CD4-positive, alpha-beta T cell treated with Interferon gamma for 1 hour (primary cell): Measurements from ENCODE around the gene ASCC1.
"Not testable (repeated sequence)": the region's sequence is repeated elsewhere in the genome, so short reads cannot be mapped to it uniquely, and the experiment has no call there.

ENCODE experiments used
- DNase-seq: peaks from one replicate; pipeline ENCODE4 v3.0.0-alpha.2; 2020

ASCC1 gene

GRCh38 chr10:72167118-72167517, 49.0 kb downstream of the ASCC1 start:
- no peak for DNase-seq

DNA sequence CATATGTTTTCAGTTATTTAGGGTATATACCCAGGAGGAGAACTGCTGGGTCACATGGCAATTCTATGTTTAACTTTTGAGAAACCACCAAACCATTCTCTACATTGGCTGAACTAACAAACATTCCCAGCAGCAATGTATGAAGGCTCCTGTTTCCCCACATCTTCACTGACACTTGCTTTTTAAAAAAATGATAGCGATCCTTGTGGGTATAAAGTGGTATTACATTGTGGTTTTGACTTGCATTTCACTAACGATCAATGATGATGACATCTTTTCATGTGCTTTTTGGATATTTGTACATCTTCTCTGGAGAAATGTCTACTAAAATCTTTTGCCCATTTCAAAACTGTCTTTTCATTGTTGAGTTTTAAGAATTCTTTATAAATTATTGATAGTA, 51.5 kb downstream of the ASCC1 start:
- DNase-seq = no peak

DNA sequence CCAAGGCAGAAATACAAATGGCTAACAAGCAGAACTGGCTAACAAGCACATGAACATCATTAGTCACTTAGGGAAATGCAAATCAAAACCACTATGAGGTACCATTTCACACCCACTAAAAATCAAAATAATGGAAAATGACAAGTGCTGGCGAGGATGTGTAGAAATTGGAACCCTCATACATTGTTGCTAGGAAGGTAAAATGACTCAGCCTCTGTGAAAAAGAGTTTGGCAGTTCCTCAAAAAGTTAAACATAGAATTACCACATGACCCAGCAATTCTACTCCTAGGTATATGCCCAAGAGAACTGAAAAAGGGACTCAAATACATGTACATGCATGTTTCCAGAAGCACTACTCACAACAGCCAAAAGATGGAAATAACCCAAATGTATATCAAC, 53.1 kb downstream of the ASCC1 start:
- DNase-seq = no peak

DNA sequence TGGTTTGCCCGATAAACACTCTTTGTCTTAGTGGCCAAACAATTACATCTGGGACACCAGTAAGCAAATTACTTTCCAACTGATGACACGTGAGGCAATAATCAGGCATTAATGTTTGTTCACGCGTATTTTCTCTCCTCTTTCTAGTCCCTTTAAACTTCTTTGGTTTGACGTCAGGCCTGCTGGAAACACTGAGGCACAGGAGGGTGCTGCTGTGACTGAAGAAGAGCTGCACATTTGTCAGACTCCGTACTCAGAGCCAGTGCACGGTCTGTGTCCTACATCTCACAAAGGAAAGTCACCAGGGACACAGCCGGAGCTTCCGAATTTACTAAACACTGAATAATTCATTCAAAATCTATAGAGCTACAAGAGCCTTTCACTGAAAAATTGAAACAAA, 57.9 kb downstream of the ASCC1 start:
- no peak for DNase-seq

- DNase-seq = no peak
Measured at GRCh38 chr10:72156223-72156622, 59.9 kb downstream of the ASCC1 start.

- no peak for DNase-seq
Measured at GRCh38 chr10:72152286-72152685, 63.8 kb downstream of the ASCC1 start.

DNA sequence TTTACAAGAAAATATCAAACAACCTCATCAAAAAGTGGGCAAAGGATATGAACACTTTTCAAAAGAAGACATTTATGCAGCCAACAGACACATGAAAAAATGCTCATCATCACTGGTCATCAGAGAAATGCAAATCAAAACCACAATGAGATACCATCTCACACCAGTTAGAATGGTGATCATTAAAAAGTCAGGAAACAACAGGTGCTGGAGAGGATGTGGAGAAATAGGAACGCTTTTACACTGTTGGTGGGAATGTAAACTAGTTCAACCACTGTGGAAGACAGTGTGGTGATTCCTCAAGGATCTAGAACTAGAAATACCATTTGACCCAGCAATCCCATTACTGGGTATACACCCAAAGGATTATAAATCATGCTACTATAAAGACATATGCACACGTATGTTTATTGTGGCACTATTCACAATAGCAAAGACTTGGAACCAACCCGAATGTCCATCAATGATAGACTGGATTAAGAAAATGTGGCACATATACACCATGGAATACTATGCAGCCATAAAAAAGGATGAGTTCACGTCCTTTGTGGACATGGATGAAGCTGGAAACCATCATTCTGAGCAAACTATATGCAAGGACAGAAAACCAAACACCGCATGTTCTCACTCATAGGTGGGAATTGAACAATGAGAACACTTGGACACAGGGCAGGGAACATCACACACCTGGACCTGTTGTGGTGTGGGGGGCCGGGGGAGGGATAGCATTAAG, 65.2 kb downstream of the ASCC1 start:
- not testable (repeated sequence) for DNase-seq

DNA sequence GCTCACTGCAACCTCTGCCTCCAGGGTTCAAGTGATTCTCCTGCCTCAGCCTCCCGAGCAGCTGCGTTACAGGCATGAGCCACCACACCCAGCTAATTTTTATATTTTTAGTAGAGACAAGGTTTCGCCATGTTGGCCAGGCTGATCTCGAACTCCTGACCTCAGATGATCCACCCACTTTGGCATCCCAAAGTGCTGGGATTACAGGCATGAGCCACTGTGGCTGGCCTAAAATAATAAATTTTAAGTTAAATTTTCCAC, 68.8 kb downstream of the ASCC1 start:
- not testable (repeated sequence) for DNase-seq

- DNase-seq = no peak
Measured at GRCh38 chr10:72146559-72147323, 69.3 kb downstream of the ASCC1 start.

DNA sequence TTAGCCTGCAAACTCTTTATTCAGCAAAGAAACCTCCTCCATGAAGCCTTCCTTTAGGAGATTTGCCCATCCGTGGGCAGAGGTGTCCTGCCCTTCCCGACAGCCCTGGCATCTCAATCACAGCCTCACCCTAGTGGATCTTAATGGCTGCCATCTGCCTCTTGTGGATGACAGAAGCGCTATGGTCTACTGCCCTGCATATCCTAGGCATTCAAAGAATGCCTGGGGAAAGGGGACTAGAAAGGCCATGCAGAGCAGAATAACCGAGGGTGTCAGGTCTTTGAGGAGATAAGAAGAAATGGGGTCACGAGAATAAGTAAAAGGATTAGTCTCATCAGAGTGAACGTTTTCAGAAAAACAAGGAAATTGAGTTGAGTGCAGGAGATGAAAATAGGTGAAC, 70.0 kb downstream of the ASCC1 start:
- no peak for DNase-seq

DNA sequence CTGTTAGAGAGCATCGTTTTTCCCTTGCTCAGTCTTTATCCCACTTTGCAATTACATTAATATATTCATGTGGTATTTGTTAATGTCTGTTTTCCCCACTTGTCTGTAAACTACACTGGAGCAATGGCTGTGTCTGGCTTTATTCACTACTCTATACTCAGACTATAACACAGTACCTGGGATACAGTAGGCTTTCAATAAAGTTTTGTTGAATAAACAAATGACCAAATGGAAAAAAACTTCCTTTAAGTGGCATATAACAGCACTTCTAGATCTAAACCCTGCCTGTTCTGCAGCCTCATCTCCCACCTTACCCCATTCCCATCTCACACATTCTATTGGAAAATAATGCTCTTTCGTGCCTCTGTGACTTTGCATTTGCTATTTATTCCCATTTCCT, 70.4 kb downstream of the ASCC1 start:
- DNase-seq = no peak

GRCh38 chr10:72140850-72141249, 75.2 kb downstream of the ASCC1 start:
- no peak for DNase-seq

DNA sequence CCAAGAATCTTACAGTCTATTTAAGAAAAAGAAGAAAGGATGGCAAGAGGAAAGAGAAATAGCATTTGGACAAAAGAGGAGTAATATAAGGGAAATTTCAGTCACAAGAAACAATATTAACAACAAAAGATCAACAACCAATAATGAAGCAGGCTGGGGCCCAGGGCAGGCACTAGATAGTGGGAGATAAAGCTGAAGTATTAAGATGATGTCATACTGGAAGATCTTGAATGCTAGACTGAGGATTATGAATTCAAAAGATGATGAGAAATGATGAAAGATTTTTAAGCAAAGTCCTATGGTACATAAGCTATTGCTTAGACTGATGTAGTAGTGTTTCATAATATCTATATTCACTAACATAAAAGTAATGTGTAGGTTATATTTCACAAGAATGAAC, 75.9 kb downstream of the ASCC1 start:
- DNase-seq = no peak

GRCh38 chr10:72137583-72137982, 78.5 kb downstream of the ASCC1 start:
- no peak for DNase-seq

DNA sequence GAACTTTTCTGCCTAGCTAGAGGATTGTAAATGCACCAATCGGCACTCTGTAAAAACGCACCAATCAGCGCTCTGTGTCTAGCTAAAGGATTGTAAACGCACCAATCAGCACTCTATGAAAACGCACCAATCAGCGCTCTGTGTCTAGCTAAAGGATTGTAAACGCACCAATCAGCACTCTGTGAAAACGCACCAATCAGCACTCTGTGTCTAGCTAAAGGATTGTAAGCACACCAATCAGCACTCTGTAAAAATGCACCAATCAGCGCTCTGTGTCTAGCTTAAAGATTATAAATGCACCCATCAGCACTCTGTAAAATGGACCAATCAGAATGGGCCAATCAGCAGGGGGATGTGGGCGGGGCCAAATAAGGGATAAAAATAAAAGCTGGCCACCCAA, 79.9 kb downstream of the ASCC1 start:
- DNase-seq = not testable (repeated sequence)

- no peak for DNase-seq
Measured at GRCh38 chr10:72134785-72135767, 81.0 kb downstream of the ASCC1 start.

GRCh38 chr10:72133517-72133916, 82.6 kb downstream of the ASCC1 start:
- DNase-seq = no peak

DNA sequence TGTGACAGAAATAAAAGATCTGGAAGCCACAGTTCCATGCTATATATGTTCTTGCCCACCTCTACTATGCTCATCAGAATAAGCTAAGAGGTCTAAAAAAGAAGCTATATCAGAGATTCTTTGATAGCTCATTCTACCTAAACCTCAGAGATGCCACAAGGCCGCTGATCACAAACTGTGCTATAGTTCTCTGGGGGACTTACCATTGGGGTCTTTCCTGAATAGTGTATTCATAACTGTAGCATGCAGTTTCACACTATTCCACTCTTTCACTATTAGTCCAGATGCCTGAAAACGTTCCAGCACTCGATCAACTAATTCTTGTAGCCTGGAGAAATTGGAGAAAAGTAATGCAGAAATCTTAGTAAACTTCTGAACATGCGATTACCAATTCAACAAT, 83.2 kb downstream of the ASCC1 start:
- no peak for DNase-seq

GRCh38 chr10:72127571-72127970, 88.5 kb downstream of the ASCC1 start:
- DNase-seq = no peak

GRCh38 chr10:72126872-72127232, 89.2 kb downstream of the ASCC1 start:
- no peak for DNase-seq

GRCh38 chr10:72126184-72126871, 89.7 kb downstream of the ASCC1 start:
- no peak for DNase-seq

GRCh38 chr10:72124989-72125388, 91.1 kb downstream of the ASCC1 start:
- DNase-seq = no peak

GRCh38 chr10:72124381-72124780, 91.7 kb downstream of the ASCC1 start:
- DNase-seq = no peak
